Mesothelial cell of epicardium (in vitro differentiated cells): ENCODE measurements around the gene GALNT9. TPM values are rescaled to one million over a fixed set of nuclear protein-coding genes. Genes with fewer than 3 reads are reported as not detected.
"Not testable (repeated sequence)": the region's sequence is repeated elsewhere in the genome, so short reads cannot be mapped to it uniquely, and the experiment has no call there.

Experiments
- DNase-seq, 2 experiments: peaks; one replicate each; pipeline ENCODE4 v3.0.0; 2021; ENCODE audit warnings: low spot score in 2 of 2; ENCODE audit not compliant: unreplicated experiment in 2 of 2
- H3K27ac Mint-ChIP-seq: 2 replicates; pipeline ENCODE4 v1.8.0; 2021; ENCODE audit warnings: mixed read lengths
- H3K27me3 Mint-ChIP-seq: 2 replicates; pipeline ENCODE4 v1.8.0; 2021; ENCODE audit warnings: low read depth, mixed read lengths
- H3K36me3 Mint-ChIP-seq: 2 replicates; pipeline ENCODE4 v1.8.0; 2021; ENCODE audit warnings: mixed read lengths
- H3K4me1 Mint-ChIP-seq: 2 replicates; pipeline ENCODE4 v1.8.0; 2021; ENCODE audit warnings: mixed read lengths
- H3K4me3 Mint-ChIP-seq: 2 replicates; pipeline ENCODE4 v1.8.0; 2021; ENCODE audit warnings: mild to moderate bottlenecking, moderate library complexity, mixed read lengths
- H3K9me3 Mint-ChIP-seq: 2 replicates; pipeline ENCODE4 v1.8.0; 2021; ENCODE audit warnings: mixed read lengths
- total RNA-seq: library from RNA; stranded (reverse); gene quantifications from 3 replicates; pipeline ENCODE4 v1.2.1, GENCODE V29; 2021
- TF ChIP-seq, protein P1 (sequence below): fragments of 200-600 bp; sonication (generic); IDR thresholded peaks from one replicate; pipeline ENCODE4 v1.5.0; 2021; ENCODE audit warnings: antibody characterized with exemption; ENCODE audit not compliant: unreplicated experiment

GALNT9 gene
- total RNA-seq, 1 donor from 2014 or later: 4.8 TPM

GRCh38 chr12:132270516-132270915, 58.9 kb downstream of the GALNT9 start:
- H3K27ac Mint-ChIP-seq: no peak overlapping the region
- H3K4me1 Mint-ChIP-seq: peaks cover 12% of the 10 kb centered on the region
- H3K27me3 Mint-ChIP-seq: peaks cover 53% of the 10 kb centered on the region
- no peak for DNase-seq
- no peaks in the 10 kb centered on the region for H3K36me3 Mint-ChIP-seq
- H3K9me3 Mint-ChIP-seq: no peaks in the 10 kb centered on the region
- H3K4me3 Mint-ChIP-seq: no peak overlapping the region
- TF ChIP-seq, protein P1, sequence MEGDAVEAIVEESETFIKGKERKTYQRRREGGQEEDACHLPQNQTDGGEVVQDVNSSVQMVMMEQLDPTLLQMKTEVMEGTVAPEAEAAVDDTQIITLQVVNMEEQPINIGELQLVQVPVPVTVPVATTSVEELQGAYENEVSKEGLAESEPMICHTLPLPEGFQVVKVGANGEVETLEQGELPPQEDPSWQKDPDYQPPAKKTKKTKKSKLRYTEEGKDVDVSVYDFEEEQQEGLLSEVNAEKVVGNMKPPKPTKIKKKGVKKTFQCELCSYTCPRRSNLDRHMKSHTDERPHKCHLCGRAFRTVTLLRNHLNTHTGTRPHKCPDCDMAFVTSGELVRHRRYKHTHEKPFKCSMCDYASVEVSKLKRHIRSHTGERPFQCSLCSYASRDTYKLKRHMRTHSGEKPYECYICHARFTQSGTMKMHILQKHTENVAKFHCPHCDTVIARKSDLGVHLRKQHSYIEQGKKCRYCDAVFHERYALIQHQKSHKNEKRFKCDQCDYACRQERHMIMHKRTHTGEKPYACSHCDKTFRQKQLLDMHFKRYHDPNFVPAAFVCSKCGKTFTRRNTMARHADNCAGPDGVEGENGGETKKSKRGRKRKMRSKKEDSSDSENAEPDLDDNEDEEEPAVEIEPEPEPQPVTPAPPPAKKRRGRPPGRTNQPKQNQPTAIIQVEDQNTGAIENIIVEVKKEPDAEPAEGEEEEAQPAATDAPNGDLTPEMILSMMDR: no peak

DNA sequence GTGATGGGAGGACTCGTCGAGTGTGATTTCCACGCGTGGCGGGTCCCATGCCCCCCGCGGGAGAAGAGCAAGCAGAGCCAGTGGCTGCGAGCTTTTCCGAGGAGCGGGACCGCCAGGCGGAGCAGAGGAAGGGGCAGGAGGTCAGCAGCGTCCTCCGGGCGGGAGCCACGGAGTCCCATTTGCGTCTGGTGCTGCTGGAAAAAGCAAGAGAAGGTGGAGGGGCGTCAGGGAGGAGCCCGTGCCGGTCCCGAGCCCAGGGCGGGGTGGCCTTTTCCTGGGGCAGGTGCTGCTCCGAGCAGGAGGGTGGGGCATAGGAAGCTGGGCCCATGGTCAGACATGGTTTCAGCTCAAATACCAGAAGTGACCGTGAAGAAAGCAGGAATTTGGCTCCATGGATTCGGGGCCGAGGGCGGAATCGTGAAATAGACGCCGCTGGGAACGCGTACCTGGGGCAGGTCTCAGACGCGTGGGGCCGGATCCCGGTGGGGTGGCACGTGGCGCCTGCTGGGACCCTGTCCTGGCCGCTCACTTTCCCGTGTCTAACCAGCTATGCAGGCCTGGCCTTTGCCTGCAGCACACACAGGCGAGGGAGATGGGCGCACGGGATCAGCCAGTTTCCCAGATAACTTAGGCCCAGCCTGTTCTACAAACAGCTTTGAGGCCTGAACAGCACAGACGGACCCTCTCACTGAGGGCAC, 60.0 kb downstream of the GALNT9 start:
- Mint-ChIP-seq H3K4me1 (peaks cover 6% of the 10 kb centered on the region), H3K9me3 (no peaks in the 10 kb centered on the region), H3K27me3 (peaks cover 51% of the 10 kb centered on the region), H3K4me3 (no peak overlapping the region), H3K27ac (no peak overlapping the region), H3K36me3 (no peaks in the 10 kb centered on the region)
- TF ChIP-seq, protein P1: no peak
- no peak for DNase-seq

DNA sequence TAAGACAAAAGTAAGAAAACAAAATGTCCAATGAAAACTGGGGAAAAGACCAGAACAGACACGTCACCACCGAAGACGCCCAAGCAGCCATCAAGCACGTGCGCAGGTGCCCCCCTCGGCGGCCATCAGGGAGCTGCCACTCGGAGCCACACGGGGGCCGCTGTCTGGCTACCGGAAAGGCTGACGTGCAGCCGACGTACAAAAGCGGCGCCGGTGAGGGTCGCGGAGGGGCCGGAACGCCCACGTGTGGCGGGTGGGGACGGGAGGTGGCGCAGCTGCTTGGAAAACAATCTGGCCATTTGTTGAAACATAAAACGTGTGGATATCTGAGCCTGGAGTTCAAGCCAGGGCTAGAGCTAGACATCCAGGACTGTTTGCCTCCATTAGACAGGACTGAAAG, 60.7 kb downstream of the GALNT9 start:
- H3K27me3 Mint-ChIP-seq: peaks cover 53% of the 10 kb centered on the region
- H3K36me3 Mint-ChIP-seq: no peaks in the 10 kb centered on the region
- H3K27ac Mint-ChIP-seq: no peak overlapping the region
- no peak overlapping the region for H3K4me3 Mint-ChIP-seq
- no peaks in the 10 kb centered on the region for H3K9me3 Mint-ChIP-seq
- TF ChIP-seq, protein P1: no peak
- no peak for DNase-seq
- H3K4me1 Mint-ChIP-seq: peaks cover 6% of the 10 kb centered on the region

- Mint-ChIP-seq H3K4me3 (no peak overlapping the region), H3K4me1 (peaks cover 6% of the 10 kb centered on the region), H3K9me3 (no peaks in the 10 kb centered on the region), H3K27me3 (peaks cover 52% of the 10 kb centered on the region), H3K27ac (no peak overlapping the region), H3K36me3 (no peaks in the 10 kb centered on the region)
- no peak for DNase-seq
- TF ChIP-seq, protein P1: no peak
These were observed 61.5 kb downstream of the GALNT9 start for GRCh38 chr12:132267873-132268272.

GRCh38 chr12:132266802-132267201, 62.6 kb downstream of the GALNT9 start:
- peaks cover 6% of the 10 kb centered on the region for H3K4me1 Mint-ChIP-seq
- H3K36me3 Mint-ChIP-seq: no peaks in the 10 kb centered on the region
- DNase-seq: no peak
- TF ChIP-seq, protein P1: no peak
- H3K4me3 Mint-ChIP-seq: no peak overlapping the region
- peaks cover 48% of the 10 kb centered on the region for H3K27me3 Mint-ChIP-seq
- no peaks in the 10 kb centered on the region for H3K9me3 Mint-ChIP-seq
- no peak overlapping the region for H3K27ac Mint-ChIP-seq

DNA sequence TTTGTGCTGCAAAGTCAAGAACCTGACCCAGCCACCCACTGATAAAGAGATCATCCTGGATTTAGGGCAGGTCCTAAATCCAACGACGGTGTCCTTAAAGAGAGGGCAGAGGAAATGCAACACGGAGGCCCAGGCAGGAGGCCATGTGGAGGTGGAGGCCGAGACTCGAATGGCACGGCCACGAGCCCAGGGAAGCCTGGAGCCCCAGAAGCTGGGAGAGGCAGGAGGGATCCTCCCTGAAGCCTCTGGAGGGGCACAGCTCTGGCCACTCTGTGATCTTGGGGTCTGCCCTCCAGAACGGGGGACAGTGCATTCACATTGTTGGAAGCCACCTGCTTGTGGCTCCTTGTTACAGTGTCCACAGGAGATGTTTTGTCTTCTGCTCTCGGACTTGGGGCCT, 63.0 kb downstream of the GALNT9 start:
- TF ChIP-seq, protein P1: no peak
- Mint-ChIP-seq H3K9me3 (no peaks in the 10 kb centered on the region), H3K4me3 (no peak overlapping the region), H3K4me1 (peaks cover 5% of the 10 kb centered on the region), H3K36me3 (no peaks in the 10 kb centered on the region), H3K27me3 (peaks cover 50% of the 10 kb centered on the region), H3K27ac (no peak overlapping the region)
- DNase-seq: no peak

GRCh38 chr12:132265822-132266221, 63.6 kb downstream of the GALNT9 start:
- peaks cover 54% of the 10 kb centered on the region for H3K27me3 Mint-ChIP-seq
- DNase-seq: not testable (repeated sequence)

More at GRCh38 chr12:132265822-132266221, 63.6 kb downstream of the GALNT9 start:
- H3K9me3 Mint-ChIP-seq, H3K4me1 Mint-ChIP-seq, H3K27ac Mint-ChIP-seq, H3K4me3 Mint-ChIP-seq, H3K36me3 Mint-ChIP-seq: not testable (repeated sequence)
